GM12872 (cell line): ENCODE results near the gene IZUMO1.

Experiments
- TF ChIP-seq, protein P1 (sequence below): IDR thresholded peaks from 3 replicates; pipeline ENCODE4 v1.5.1; 2011; ENCODE audit warnings: low read depth, mild to moderate bottlenecking, low read length, moderate library complexity; ENCODE audit not compliant: insufficient read depth

IZUMO1 gene

DNA sequence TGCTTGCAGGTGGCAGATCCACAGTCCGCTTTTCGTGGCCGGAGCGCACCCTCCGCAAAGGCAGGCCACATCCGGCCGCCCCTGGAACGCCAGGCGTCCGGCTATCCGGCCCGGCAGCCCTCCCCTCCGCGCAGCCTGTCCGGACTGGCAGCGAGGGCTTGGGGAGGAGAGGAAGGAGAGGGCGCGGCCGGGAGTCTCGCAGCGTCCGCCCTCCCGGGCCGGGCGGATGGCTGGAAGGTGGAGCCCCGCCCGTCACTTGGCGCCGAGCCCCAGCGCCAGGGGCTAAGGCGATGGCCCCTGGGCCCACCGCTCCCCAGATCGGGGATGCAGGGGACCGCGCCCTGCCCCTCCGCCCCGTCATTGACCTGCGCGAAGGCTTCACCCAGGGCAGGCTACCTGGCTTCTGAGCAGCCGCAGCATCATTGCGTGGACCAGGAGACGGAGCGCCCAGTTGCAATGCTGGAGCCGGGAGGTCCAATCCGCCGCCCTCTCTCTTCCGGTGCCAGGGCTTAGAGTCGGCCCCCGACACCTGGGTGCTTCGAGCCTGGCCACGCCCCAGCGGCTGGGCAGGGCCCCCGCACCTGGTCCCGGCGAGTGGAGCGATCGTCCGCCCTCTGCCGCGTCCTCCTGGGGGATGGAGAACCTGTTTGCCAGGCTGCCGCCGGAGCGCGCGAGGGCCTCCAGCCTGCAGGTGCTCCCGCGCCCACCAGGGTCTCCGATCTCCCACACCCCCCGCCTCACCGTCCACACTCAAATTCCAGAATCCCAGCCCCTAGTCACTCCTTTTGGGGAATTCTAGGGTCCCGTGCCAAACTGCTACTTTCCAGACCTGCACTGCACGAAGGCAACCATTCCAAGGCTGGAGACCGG lies 6.0 kb upstream of the IZUMO1 start, which contains the start of gene FUT1:
TSS of gene FUT1 (minus strand) at position 146 of the 870 bp plus-strand sequence. CDS start 1,360 bp downstream, outside the sequence.
- TF ChIP-seq, protein P1, sequence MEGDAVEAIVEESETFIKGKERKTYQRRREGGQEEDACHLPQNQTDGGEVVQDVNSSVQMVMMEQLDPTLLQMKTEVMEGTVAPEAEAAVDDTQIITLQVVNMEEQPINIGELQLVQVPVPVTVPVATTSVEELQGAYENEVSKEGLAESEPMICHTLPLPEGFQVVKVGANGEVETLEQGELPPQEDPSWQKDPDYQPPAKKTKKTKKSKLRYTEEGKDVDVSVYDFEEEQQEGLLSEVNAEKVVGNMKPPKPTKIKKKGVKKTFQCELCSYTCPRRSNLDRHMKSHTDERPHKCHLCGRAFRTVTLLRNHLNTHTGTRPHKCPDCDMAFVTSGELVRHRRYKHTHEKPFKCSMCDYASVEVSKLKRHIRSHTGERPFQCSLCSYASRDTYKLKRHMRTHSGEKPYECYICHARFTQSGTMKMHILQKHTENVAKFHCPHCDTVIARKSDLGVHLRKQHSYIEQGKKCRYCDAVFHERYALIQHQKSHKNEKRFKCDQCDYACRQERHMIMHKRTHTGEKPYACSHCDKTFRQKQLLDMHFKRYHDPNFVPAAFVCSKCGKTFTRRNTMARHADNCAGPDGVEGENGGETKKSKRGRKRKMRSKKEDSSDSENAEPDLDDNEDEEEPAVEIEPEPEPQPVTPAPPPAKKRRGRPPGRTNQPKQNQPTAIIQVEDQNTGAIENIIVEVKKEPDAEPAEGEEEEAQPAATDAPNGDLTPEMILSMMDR = no peak

DNA sequence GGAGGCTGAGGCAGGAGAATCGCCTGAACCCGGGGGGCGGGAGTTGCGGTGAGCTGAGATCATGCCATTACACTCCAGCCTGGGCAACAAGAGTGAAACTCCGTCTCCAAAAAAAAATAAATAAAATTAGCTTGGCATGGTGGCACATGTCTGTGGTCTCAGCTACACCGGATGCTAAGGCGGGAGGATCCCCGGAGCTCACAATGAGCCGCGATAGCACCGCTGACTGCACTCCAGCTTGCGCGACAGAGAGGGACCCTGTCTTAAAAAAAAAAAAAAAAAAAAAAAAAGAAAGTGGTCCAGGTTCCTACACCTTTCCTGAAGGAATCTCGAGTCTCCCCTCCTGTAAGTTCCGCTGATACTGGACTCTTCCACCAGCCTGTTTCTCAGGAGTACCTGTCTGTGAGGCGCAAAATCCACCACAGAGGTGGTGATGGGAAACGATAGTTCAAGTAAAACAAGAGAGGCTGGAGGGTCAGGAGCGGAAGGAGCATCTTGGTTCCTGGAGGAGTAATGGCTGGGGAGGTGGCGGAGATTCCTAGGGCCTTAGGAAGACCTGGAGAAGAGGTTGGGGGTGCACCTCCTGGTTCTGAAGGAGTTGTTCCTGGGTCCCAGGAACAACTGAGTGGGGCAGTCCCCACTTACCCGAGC lies 5.3 kb upstream of the IZUMO1 start:
- TF ChIP-seq, protein P1 = no peak

DNA sequence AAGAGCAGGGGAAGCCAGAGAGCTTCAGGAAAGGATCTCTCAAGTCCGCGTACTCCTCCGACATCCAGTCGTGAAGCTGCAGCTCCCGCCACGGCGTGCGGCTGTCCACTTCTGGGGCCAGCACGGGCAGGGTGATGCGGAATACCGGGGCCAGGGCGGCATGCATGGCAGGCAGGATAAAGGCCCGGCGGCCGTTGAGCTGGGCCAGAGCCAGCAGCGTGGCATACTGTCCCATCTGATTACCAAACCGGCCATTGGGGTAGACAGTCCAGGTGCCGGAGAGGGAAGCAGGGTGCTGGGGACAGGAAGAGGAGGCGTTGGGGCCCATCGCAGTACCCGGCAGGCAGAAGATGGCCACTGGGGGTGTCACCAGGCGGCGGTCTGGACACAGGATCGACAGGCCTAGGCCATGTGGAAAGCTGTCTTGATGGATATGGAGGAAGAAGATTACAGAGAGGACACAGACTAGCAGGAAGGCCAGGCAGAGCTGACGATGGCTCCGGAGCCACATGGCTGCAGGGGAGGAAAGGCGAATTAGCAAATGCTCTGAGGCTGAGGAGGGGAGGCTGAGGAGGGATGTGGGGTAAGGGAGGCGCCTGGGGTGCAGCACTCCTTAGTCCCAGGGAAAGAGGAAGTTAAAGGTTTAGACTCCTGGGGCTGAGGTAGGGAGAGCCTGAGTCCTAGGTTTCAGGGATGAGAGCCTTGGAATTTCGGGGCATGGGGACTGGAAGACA lies 4.2 kb upstream of the IZUMO1 start:
- TF ChIP-seq, protein P1 = no peak

DNA sequence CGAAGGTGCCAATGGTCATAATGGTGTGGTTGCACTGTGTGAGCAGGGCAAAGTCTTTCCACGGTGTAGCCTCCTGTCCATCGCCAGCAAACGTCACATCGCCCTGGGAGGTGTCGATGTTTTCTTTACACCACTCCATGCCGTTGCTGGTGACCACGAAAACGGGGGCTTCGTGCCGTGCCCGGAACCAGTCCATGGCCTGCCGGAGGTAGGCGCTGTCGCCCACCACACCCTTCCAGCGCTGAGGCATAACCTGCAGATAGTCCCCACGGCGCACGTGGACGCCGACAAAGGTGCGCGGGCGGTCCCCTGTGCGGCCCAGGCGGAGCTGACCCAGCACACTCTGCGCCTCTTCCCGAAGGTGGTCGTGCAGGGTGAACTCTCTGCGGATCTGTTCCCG lies 3.6 kb upstream of the IZUMO1 start:
- TF ChIP-seq, protein P1 = no peak

DNA sequence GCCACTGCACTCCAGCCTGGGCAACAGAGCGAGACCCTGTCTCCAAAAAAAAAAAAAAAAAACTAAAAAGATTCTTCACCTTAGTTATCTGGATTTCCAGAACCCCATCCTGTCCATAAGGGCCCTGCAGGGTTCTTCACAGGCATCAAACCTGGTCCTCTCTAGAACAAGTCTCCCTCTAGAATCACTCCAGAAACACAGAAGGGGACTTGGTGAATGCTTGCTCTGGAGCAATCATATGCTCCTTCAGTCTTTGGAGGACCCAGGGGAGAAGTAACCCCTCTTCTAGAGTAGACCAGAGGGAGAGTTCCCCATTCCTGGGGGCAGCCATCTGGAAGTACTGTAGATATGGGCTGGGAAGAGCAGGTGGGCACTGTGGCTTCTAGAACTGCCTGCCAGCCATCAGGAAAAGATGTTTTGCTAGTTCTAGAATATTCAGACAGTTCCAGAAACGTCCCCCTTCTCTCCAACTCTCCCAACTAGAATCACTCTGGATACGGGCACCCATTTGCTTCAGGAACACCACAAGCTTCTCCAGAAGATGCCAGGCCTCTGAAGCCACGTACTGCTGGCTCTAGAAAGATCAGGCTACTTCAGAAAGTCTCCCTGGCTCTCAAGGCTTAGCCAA lies 3.0 kb upstream of the IZUMO1 start:
- TF ChIP-seq, protein P1 = no peak

DNA sequence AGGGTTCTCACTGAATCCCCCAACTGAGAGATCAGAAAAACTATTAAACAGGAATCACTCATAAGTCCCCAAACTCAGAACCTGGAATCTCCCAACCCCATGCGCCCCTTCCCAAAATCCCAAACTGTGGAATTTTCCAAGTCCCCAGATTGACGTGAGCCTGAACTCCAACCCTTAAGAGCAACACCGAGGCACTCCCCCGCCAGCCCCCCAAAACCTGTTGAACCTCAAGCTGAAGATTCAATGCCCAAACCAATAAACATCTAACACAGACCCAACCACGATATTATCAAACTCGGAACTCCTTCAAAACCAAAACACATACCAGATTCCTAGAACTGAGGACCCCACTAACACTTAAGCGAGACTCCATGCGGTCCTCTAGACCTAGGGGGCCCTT lies 599 bp downstream of the IZUMO1 start:
- TF ChIP-seq, protein P1 = no peak
